Urinary bladder (tissue), 4 donors: ENCODE data around the gene RNF13. TPM values are rescaled to one million over a fixed set of nuclear protein-coding genes. Genes with fewer than 3 reads are reported as not detected.
"Not testable (repeated sequence)": the region's sequence is repeated elsewhere in the genome, so short reads cannot be mapped to it uniquely, and the experiment has no call there.

ENCODE experiments used
- DNase-seq: peaks from one replicate; pipeline ENCODE4 v3.0.0-alpha.2; 2015; ENCODE audit errors: extremely low spot score
- H3K27ac ChIP-seq: one replicate; pipeline ENCODE4 v1.5.1; 2013; ENCODE audit warnings: low read depth, mild to moderate bottlenecking, moderate library complexity
- H3K36me3 ChIP-seq: one replicate; pipeline ENCODE4 v1.6.1; 2013; ENCODE audit warnings: mild to moderate bottlenecking, moderate library complexity; ENCODE audit not compliant: insufficient read depth
- H3K4me1 ChIP-seq: one replicate; pipeline ENCODE4 v1.6.1; 2013; ENCODE audit warnings: mild to moderate bottlenecking, moderate library complexity; ENCODE audit not compliant: insufficient read depth
- H3K4me3 ChIP-seq: one replicate; pipeline ENCODE4 v1.5.1; 2013; ENCODE audit warnings: low read depth, low read length
- WGBS: extraction: QIAGEN DNeasy Blood & Tissue Kit; methylation state at CpG from one replicate; pipeline ENCODE4 v1.1.7; 2013; 5-methylcytosine and 5-hydroxymethylcytosine counted together
- polyA plus RNA-seq: library from polyadenylated mRNA; stranded (reverse); fragments of 200-250 nt; gene quantifications from one replicate; pipeline ENCODE4 v1.2.3, GENCODE V29; 2013
- total RNA-seq: library from RNA; depleted of rRNA; stranded (reverse); fragments of >200 nt; gene quantifications from one replicate; pipeline ENCODE4 v1.2.3, GENCODE V29; 2014
- donor health status: healthy with polysubstance abuse.
- donor health status: healthy.

RNF13 gene
- total and polyA plus RNA-seq, 2 donors: 74.8 to 162 TPM

DNA sequence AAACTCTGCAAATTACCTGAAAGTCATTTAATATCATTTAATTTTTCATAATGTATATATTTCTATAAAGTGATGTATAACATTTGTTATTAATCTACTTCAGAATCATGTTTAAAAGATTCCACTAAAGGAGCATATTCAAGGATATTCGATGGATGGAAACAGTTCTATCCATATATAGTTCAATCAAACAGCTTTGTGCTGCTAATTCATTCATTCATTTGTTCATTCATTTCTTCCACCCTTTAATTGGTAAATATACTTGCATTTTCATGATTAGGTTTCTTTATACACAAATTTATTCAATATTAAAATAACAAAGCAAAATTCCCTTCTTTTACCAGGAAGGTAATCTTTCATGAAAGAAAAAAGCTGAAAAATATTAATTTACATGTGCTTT lies 64.7 kb downstream of the RNF13 start:
- 98% methylated on average over 1 of the region's 1 CpG for WGBS
- no peak for DNase-seq
- H3K27ac ChIP-seq: no peak overlapping the region
- H3K4me1 ChIP-seq: no peaks in the 10 kb centered on the region
- no peak overlapping the region for H3K4me3 ChIP-seq
- no peaks in the 10 kb centered on the region for H3K36me3 ChIP-seq

DNA sequence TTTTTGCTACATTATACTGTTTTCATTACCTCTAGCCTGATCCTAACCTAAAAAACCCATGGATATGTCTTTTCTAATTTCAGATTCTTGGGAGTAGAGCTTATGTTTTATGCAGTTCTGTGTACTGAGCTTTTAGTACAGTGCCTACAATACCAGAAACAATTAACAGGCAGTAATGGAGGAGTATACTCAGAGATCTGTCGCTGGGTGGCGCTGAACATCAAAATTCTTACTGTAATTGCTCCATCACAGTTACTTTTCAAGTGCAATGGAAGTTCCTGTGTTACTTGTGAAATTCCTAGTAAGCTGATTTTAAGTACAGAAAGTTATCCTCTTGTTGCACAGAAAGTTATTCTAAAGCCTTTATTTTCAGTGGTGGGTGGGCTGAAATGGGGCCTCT lies 66.9 kb downstream of the RNF13 start:
- no peak for DNase-seq

DNA sequence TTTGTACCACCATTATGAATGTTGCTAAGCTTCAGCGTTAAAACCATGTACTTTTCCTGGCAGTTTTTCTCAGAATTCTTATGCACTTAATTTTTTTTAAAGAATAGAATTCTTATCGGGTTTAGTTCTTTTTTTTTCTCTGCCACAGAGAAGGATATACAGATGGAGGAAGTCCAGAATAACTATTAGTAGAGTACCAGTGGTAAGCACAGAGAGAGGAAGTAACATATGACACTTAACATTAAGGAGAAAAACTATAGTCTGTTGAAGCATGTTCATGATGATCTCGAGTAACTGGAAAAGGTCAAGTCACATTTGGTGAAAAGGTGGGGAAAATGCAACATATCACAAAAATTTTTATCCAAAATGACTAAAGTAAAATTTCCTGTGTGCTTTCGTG lies 68.9 kb downstream of the RNF13 start:
- Histone ChIP-seq H3K4me3 (no peak overlapping the region), H3K27ac (no peak overlapping the region), H3K36me3 (no peaks in the 10 kb centered on the region), H3K4me1 (no peaks in the 10 kb centered on the region)
- no peak for DNase-seq
- 75% methylated on average over 4 of the region's 4 CpGs for WGBS

More for the DNA sequence above, 66.9 kb downstream of the RNF13 start:
- no peaks in the 10 kb centered on the region for H3K4me1 ChIP-seq
- no peaks in the 10 kb centered on the region for H3K36me3 ChIP-seq
- no peak overlapping the region for H3K27ac ChIP-seq
- 10% methylated on average over 2 of the region's 2 CpGs for WGBS
- no peak overlapping the region for H3K4me3 ChIP-seq

DNA sequence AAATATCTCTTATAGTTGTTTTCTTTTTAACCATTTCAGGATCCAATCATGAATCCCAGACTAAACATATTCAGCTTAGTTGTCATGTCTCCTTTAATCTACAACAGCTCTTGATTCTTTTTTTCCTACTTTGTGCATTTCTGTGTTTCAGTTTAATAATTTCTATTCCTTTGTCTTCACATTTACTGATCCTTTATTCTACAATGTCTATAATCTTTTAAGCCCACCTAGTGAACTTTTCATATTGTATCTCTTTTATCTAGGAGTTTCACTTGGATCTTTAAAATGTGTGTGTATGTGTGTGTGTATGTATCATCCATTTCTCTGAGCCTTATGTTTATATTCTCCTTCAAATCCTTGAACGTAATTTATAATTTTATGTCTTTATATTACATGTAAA lies 70.1 kb downstream of the RNF13 start:
- no peaks in the 10 kb centered on the region for H3K36me3 ChIP-seq
- no peak overlapping the region for H3K4me3 ChIP-seq

DNA sequence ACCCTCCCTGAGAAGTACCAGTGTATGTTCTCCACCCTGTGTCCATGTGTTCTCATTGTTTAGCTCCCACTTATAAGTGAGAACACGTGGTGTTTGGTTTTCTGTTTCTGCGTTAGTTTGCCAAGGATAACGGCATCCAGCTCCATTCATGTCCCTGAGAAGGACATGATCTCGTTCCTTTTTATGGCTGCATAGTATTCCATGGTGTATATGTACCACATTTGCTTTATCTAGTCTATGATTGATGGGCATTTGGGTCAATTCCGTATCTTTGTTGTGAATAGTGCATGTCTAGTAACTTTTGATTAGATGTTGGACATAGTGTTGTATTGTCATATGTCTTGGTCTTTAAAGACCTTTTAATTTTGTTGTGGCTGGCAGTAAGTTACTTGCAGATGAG lies 70.8 kb downstream of the RNF13 start:
- DNase-seq, H3K4me3 ChIP-seq: not testable (repeated sequence)
- WGBS: 97% methylated on average over 5 of the region's 5 CpGs

More for the DNA sequence above, 70.1 kb downstream of the RNF13 start:
- no peaks in the 10 kb centered on the region for H3K4me1 ChIP-seq
- WGBS: 89% methylated on average over 1 of the region's 1 CpG
- DNase-seq: no peak
- H3K27ac ChIP-seq: no peak overlapping the region

DNA sequence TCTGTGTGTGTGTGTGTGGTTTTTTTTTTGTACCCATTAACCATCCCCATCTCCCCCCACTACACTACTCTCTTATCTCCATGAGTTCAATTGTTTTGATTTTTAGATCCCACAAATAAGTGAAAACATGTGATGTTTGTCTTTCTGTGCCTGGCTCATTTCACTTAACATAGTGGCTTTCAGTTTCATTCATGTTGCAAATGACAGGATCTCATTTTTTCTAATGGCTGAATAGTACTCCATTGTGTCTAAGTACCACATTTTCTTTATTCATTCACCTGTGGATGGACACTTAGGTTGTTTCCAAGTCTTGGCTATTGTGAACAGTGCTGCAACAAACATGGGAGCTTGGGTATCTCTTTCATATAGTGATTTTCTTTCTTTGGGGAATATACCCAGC lies 71.8 kb downstream of the RNF13 start:
- H3K4me3 ChIP-seq, H3K36me3 ChIP-seq, H3K4me1 ChIP-seq, DNase-seq, H3K27ac ChIP-seq: not testable (repeated sequence)

More for the DNA sequence above, 70.8 kb downstream of the RNF13 start:
- not testable (repeated sequence) for H3K4me1 ChIP-seq, H3K36me3 ChIP-seq, H3K27ac ChIP-seq

DNA sequence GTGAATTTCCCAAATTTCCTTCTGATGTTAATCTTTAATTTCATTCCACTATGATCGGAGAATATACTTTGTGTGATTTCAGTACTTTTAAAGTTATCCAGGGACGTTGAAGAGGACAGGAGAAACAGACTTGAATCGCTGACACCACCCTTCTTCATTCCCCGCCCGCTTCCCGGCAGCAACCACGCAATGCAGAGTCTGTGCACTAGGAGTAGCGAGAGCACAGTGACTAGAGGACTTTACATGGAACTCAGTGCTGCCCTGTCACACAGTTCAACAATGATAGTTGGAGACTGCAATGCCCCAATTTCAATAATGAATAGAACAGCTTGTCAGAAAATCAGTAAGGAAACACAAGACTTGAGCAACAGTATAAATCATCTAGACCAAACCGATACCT lies 73.9 kb downstream of the RNF13 start:
- no peak overlapping the region for H3K4me3 ChIP-seq
- DNase-seq: no peak
- no peak overlapping the region for H3K27ac ChIP-seq
- H3K4me1 ChIP-seq: no peaks in the 10 kb centered on the region
- 82% methylated on average over 9 of the region's 9 CpGs for WGBS
- no peaks in the 10 kb centered on the region for H3K36me3 ChIP-seq

DNA sequence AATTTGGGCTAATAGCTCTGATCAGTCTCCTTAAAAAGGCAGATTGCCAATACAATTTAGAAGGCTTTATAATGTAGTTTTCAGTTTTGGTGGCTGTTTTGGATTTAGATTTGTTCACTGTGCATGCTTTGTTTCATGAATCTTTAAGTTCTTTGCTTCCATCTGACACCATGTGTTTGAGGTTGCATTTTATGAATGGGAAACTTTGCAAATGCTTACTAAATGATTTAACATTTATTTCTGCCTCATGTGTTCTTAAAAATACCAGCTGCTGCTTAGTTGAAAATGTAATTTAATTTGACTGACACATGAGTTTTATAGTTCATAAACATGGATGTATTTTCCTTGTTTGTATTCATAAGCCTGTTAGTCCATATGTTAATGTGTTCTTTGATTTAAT lies 78.6 kb downstream of the RNF13 start:
- no peak for DNase-seq
- Histone ChIP-seq H3K36me3 (no peaks in the 10 kb centered on the region), H3K4me1 (no peaks in the 10 kb centered on the region), H3K27ac (no peak overlapping the region), H3K4me3 (no peak overlapping the region)

DNA sequence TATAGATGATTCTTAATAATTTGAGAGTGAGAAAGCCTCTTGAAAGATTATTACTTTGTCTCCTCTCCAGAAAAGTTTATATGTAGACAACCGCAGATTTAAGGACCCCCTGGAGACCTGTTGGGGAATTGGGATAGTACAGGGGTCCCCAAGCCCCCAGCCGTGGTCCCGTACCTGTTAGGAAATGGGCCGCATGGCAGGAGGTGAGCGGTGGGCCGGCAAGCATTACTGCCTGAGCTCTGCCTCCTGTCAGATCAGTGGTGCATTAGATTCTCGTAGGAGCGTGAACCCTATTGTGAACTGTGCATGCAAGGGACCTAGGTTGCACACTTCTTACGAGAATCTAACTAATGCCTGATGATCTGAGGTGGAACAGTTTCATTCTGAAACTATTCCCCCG lies 79.4 kb downstream of the RNF13 start:
- no peak overlapping the region for H3K27ac ChIP-seq
- DNase-seq: no peak
- 97% methylated on average over 10 of the region's 10 CpGs for WGBS

DNA sequence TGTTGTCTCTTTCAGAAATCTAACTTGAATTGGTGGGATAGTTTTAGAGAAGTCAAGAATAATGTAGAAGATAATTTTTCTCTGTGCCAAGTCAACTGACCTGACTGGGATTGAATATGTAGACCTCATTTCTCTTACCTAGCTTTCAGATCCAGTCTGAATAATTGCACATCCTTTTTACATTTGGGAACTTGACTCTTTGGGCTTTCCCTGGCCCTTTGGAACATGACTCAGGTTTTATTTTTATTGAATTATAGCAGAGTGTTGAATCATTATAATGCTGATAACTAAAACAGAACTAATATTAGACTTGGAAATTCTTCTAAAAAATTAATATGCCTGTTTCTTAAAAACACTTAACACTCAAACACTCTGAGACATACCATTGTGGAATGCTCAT lies 81.2 kb downstream of the RNF13 start:
- Histone ChIP-seq H3K4me3 (no peak overlapping the region), H3K36me3 (no peaks in the 10 kb centered on the region), H3K4me1 (no peaks in the 10 kb centered on the region), H3K27ac (no peak overlapping the region)
- no peak for DNase-seq

More for the DNA sequence above, 79.4 kb downstream of the RNF13 start:
- Histone ChIP-seq H3K4me3 (no peak overlapping the region), H3K36me3 (no peaks in the 10 kb centered on the region), H3K4me1 (no peaks in the 10 kb centered on the region)

DNA sequence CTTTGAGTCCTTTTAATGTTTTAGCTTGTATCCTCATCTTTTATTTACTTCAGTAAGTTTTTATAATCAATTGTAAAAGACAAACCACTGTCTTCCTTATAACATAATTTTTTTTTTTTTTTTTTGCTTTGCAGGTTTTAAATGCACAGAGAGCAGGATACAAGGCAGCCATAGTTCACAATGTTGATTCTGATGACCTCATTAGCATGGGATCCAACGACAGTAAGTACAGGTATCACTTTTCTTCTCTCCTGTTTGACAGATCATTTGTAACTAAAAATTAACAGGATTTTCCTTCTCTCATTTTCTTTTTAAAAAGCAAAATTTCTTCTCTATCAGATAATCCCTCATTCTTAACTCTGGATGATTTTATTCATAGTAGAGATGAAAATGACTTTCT lies 82.3 kb downstream of the RNF13 start:
- H3K4me1 ChIP-seq: no peaks in the 10 kb centered on the region
- no peak for DNase-seq
- WGBS: 72% methylated on average over 1 of the region's 1 CpG
- no peak overlapping the region for H3K27ac ChIP-seq
- H3K4me3 ChIP-seq: no peak overlapping the region
- H3K36me3 ChIP-seq: no peaks in the 10 kb centered on the region

DNA sequence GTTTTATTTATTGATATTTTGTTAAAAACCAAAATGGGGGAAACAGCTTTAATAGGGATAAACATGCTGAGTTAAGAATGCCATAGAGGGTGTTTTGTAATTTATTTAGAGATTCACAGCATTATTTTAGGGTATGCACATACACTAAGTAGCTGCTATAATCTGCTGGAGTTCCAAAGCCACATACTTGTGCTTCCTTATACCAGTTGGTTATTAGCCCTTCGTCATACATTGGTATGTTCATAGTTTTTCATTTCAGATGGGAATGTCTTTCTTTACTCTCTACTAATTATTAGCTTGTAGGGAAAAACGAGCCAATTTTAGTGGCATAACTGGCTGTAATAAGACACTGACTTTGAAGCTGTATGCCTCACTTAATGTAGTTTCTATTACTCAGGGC lies 82.8 kb downstream of the RNF13 start:
- Histone ChIP-seq H3K4me1 (no peaks in the 10 kb centered on the region), H3K36me3 (no peaks in the 10 kb centered on the region), H3K4me3 (no peak overlapping the region), H3K27ac (no peak overlapping the region)
- 95% methylated on average over 2 of the region's 2 CpGs for WGBS
- DNase-seq: no peak

DNA sequence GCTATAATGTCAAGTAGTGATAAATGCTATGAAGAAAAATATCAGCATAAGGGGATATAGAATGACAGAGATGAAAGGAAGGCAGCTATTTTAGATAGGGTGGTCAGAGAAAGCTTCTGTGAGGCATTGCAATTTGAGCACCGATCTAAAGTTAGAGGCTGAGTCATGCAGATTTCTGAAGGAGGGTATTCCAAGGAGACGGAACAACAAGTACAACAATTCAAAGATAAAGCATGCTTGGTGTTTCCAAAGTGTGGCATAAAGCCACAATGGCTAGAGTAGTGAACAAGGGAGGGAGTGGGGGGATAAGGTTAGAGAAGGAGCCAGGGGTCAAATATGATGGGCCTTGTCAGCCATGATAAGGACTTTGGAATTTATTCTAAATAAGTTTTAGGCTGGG lies 85.8 kb downstream of the RNF13 start:
- H3K36me3 ChIP-seq: no peaks in the 10 kb centered on the region
- DNase-seq: no peak
- 51% methylated on average over 2 of the region's 2 CpGs for WGBS
- H3K4me3 ChIP-seq: no peak overlapping the region
- no peaks in the 10 kb centered on the region for H3K4me1 ChIP-seq
- H3K27ac ChIP-seq: no peak overlapping the region

DNA sequence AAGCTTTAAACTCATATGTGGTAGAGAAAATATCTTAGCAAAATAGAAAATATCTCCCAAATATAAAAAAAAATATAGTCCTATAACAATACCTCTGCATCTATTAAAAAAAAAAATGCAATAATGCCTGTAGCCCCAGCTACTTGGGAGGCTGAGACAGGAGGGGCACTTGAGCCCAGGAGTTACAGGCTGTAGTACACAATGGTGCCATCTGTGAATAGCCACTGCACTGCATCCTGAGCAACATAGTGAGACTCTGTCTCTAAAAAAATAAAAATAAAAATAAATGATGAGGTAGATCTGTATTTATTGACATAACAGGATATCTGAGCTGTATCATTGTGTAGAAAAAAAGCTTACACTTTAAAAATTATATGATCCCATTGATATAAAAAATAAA lies 87.3 kb downstream of the RNF13 start:
- H3K4me1 ChIP-seq: no peaks in the 10 kb centered on the region
- no peak overlapping the region for H3K27ac ChIP-seq
- H3K36me3 ChIP-seq: peaks cover 2% of the 10 kb centered on the region
- no peak overlapping the region for H3K4me3 ChIP-seq
- DNase-seq: no peak

DNA sequence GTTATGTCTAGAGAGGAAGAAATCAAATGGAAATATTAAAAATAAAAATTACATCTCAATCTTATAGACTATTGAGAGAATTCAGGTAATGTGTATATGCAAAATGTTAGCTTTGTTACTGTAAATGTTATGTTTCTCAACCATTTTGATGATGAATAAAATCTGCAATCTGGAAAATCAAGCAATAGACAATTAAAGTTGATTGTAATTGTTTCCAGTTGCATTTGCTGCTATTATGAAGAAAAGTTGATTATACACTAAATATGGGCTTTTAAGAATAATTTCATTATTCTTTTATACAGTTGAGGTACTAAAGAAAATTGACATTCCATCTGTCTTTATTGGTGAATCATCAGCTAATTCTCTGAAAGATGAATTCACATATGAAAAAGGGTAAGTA lies 88.8 kb downstream of the RNF13 start:
- H3K4me1 ChIP-seq: no peaks in the 10 kb centered on the region
- no peak overlapping the region for H3K4me3 ChIP-seq
- no peak overlapping the region for H3K27ac ChIP-seq
- H3K36me3 ChIP-seq: peaks cover 2% of the 10 kb centered on the region
- no peak for DNase-seq
